HG02885 (cell line): ENCODE results near the gene UBR1.

Source experiments
- ATAC-seq: cut with Tn5 transposase; IDR thresholded peaks from one replicate; pipeline ENCODE4 v1.9.1; 2021; ENCODE audit warnings: mild to moderate bottlenecking; ENCODE audit not compliant: unreplicated experiment, poor library complexity

UBR1 gene

DNA sequence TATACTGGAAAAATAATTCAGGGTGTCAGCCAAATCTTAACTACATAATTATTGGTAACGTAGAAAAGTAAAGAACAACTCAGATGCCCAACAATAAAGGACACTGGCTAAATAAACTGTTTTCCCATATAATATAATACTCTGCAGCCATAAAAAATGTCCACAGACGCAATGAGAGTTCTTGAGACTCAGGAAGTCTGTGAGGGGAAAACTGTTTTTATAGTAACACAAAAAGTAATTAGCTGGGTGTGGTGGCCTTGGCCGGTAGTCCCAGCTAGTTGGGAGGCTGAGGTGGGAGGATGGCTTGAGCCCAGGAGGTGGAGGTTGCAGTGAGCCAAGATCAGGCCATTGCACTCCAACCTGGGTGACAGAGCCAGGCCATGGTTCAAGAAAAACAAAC, 5.5 kb upstream of the UBR1 start:
- no peak for ATAC-seq

GRCh38 chr15:43107751-43108150, 1.9 kb upstream of the UBR1 start:
- ATAC-seq = no peak

DNA sequence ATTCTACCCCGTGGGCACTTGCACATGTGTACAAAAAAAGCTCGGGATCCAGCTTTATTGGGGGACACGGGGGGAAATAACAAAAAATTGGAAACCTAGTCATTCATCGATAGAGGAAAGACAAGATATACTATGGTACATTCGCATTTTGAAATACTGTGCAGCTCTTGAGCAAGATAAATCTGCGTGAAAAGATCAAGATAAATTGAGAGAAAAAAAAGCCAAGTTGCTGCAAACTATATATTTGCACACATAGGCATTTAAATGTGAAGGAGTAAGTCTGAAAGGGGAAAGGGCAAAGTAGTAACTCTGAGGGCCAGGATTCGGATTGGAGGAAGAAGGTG, 620 bp upstream of the UBR1 start:
- no peak for ATAC-seq

- peak; percentile 25 for ATAC-seq
Measured at GRCh38 chr15:43105077-43105736, 631 bp downstream of the UBR1 start.

DNA sequence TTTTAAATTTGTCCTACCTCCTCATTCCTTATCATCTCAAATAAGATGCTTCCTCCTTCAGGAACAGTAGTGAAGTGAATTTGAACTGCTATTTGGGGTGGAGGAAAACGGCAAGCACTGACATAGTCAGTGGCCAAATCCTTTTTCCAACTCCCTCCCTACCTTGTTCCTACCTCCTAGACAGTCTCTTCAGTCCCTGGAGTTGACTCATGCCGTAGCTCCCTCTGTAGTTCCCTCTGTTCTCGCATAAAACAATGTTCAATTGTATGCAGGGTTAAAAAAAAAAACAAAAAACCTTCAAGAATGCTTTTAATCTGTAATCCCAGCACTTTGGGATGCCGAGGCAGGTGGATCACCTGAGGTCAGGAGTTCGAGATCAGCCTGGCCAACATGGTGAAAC, 1.4 kb downstream of the UBR1 start:
- ATAC-seq = no peak

DNA sequence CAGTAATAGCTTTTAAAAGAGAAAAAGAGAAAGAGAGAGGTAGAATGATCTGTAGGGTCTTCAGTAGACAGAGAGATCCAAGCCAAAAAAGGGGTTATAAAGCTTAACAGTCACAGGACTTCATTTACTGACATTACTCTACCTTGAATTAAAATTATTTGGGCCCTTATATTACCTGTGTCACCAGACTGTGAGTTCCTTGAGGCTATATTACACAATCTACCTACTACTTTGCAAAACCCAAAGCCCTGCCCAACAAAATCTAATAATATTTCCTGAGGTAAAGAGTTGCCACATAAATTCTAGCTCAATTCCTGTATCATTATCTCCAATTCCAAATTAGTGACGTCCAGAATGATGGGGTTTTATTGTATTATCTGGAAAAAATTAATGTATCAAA, 1.9 kb downstream of the UBR1 start:
- no peak for ATAC-seq

- ATAC-seq = no peak
Measured at GRCh38 chr15:43102187-43102586, 3.7 kb downstream of the UBR1 start.

DNA sequence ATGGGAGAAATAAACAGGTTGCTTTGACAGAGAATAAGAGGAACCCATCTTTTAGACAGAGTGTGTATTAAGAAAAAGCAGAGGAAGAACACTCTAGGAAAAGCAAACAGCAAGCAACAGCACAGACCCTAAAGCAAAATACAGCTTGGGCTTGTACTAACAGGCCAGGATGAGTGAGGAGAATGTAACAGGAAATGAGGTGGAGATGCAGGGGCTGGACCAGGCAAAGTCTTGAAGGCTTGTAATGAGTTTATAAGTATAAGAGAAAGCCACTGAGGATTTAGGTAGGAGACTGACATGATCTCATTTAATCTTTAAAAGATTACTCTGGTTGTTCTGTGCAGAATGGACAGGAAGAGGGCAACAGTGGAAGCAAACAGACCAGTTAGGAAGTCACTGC, 4.9 kb downstream of the UBR1 start:
- ATAC-seq = no peak

DNA sequence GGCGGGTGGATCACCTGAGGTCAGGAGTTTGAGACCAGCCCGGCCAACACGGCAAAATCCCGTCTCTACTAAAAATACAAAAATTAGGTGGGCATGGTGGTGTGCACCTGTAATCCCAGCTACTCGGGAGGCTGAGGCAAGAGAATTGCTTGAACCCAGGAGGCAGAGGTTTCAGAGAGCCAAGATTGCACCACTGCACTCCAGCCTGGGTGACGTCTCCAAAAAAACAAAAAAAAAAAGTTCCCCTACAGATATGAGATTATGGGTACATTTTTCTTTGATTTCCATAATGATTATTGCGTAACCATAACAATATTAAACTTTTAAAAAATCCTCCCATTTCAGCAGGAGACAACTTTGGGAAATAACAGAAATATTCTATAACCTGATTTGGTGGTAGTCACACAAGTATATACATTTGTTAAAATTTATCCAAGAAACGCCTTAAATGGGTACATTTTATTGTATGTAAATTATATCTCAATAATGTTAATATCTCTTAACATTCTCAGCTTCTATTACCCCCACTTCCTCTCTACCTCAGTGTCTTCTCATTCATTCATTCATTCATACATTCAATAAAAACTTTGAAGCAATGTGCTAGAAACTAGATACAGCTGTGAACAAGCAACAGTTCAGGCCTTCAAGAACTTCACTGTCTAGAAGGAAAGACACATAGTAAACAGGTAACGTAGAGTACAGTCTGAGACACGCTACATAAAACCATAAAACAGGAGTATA, 6.6 kb downstream of the UBR1 start:
- ATAC-seq = no peak

- no peak for ATAC-seq
Measured at GRCh38 chr15:43096411-43096810, 9.4 kb downstream of the UBR1 start.

GRCh38 chr15:43095708-43096347, 10.0 kb downstream of the UBR1 start:
- no peak for ATAC-seq

- no peak for ATAC-seq
Measured at GRCh38 chr15:43095243-43095642, 10.6 kb downstream of the UBR1 start.

DNA sequence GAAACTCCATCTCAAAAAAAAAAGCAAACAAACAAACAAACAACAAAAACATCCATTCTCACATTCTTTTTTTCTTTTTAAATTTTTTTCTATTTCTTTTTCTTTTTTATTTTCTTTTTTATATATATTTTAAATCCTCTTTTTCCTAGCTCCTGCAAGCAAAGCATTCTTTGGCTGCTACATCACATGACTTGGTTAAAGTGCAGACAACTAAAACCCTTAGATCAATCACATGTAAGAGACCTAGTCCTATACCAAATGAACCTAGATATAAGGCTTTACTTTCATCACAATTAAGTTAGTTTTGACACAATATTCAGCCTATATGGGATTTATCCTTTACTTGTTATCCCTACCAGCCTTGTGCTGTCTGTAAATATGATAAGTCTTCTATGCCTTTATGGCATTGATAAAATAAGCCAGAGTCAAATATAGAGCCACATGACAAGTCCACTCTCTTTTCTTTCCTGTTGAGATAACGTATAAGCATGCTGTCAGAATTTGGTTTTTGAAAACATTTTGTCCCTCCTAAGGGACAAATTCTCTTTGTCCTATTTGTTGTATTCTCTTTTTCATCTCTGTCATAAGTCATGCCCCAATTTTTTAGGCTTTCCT, 11.3 kb downstream of the UBR1 start:
- ATAC-seq = no peak

DNA sequence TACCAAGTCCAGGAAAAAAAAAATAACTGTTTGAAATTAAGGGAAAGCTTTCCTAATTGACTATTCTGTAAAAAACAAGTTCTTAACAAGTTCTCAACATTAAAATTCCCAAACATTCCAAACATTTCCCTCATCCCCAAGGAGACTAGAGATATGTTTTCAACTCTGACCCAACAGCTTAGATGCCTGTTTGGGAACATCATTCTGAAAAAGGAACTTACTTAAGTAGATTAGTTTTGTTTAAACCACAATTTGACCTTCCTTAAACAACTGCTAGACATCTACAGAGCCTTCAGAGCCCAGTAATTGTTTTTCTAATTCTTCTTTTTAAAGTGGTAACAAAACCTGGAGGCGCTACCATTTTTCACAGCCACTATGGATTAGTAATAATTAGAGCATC, 12.8 kb downstream of the UBR1 start:
- ATAC-seq = no peak

- no peak for ATAC-seq
Measured at GRCh38 chr15:43091859-43092258, 14.0 kb downstream of the UBR1 start.

GRCh38 chr15:43086551-43086950, 19.3 kb downstream of the UBR1 start:
- ATAC-seq = no peak

- ATAC-seq = no peak
Measured at GRCh38 chr15:43085921-43086320, 19.9 kb downstream of the UBR1 start.

DNA sequence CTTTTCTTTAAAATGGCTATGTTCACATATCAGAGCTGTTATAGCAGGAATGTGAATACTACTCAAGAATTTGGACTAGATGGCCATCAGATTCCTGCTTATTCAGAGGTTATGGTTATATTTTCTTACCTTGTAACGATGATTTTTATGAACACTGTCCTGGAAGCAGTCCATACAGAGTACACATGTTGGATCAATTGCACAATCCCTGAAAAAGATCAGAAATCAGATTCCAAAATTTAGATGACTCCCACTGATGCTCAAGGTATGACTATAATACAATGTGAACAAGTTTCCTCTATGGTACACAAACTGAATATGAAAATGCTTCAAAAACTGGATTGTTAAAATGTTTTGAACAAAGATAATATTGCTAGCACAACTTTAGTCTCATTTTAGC, 23.3 kb downstream of the UBR1 start:
- ATAC-seq = no peak

DNA sequence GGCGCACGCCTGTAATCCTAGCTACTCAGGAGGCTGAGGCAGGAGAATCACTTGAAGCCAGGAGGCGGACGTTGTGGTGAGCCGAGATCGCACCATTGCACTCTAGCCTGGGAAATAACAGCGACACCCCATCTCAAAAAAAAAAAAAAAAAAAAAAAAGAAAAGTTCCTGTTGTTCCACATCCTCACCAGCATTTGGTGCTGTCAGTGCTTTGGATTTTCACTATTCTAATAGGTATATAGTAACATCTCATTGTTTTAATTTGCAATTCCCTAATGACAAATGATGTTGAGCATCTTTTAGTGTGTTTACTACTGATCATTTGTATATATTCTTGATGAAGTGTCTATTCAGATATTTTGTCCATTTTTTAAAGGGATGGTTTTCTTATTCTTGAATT, 24.6 kb downstream of the UBR1 start:
- ATAC-seq = no peak

DNA sequence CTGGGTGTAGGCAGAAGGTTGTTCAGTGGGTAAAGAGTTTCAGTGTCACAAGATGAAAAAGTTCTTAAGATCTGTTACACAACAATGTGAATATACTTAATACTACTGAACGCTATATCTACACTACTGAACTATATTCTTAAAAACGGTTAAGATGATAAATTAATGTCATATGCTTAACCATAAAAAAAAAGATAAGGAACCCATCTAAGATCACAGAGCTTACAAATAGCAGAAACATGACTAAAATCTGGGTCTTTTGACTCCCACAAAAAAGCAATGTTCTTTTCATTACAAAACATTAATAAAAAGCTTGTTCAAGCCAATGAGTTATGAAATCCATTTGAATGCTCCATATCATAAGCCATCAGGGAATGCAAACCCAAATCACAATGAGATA, 34.4 kb downstream of the UBR1 start:
- ATAC-seq = no peak

- no peak for ATAC-seq
Measured at GRCh38 chr15:43070893-43071292, 34.9 kb downstream of the UBR1 start.
